NT2/D1 (cell line): ENCODE measurements around the gene NRF1.

Source experiments
- DNase-seq: peaks from one replicate; pipeline ENCODE4 v3.0.0-alpha.2; 2011; ENCODE audit warnings: low read depth, low spot score
- H3K27me3 ChIP-seq: 2 replicates; pipeline ENCODE4 v1.6.0; 2011; ENCODE audit warnings: mild to moderate bottlenecking; ENCODE audit not compliant: insufficient read length, insufficient read depth
- H3K36me3 ChIP-seq: 2 replicates; pipeline ENCODE4 v1.6.1; 2011; ENCODE audit warnings: mild to moderate bottlenecking, low read length, mixed read lengths; ENCODE audit not compliant: insufficient read depth, insufficient read length
- H3K4me1 ChIP-seq: 2 replicates; pipeline ENCODE4 v1.5.1; 2011; ENCODE audit not compliant: insufficient read depth, insufficient read length
- H3K4me3 ChIP-seq: 2 replicates; pipeline ENCODE4 v1.5.1; 2011; ENCODE audit warnings: low read depth; ENCODE audit not compliant: insufficient read length
- H3K9ac ChIP-seq: 2 replicates; pipeline ENCODE4 v1.6.0; 2011; ENCODE audit warnings: low read depth; ENCODE audit not compliant: insufficient read length
- H3K9me3 ChIP-seq: 2 replicates; pipeline ENCODE4 v1.5.1; 2011; ENCODE audit warnings: mild to moderate bottlenecking, low read length; ENCODE audit not compliant: insufficient read depth
- SUZ12 ChIP-seq: IDR thresholded peaks from 2 replicates; pipeline ENCODE4 v1.6.1; 2011; ENCODE audit not compliant: insufficient read length, insufficient read depth; ENCODE audit errors: extremely low read depth
- YY1 ChIP-seq: IDR thresholded peaks from 2 replicates; pipeline ENCODE4 v1.6.1; 2011; ENCODE audit not compliant: insufficient read length, insufficient read depth
- ZNF274 ChIP-seq: IDR thresholded peaks from 2 replicates; pipeline ENCODE4 v1.6.1; 2011; ENCODE audit warnings: mild to moderate bottlenecking, low read depth, low read length

NRF1 gene

GRCh38 chr7:129713544-129713943 is 102.0 kb downstream of the NRF1 start:
- H3K4me3 ChIP-seq: no peak overlapping the region
- H3K4me1 ChIP-seq: no peaks in the 10 kb centered on the region
- no peak overlapping the region for H3K9ac ChIP-seq
- TF ChIP-seq SUZ12 (no peak), ZNF274 (no peak), YY1 (no peak)
- no peaks in the 10 kb centered on the region for H3K27me3 ChIP-seq
- no peak for DNase-seq
- peaks cover 67% of the 10 kb centered on the region for H3K36me3 ChIP-seq
- H3K9me3 ChIP-seq: no peaks in the 10 kb centered on the region

GRCh38 chr7:129714514-129715063 is 103.1 kb downstream of the NRF1 start:
- no peak for TF ChIP-seq ZNF274
- no peak for TF ChIP-seq YY1
- no peak for TF ChIP-seq SUZ12
- DNase-seq: no peak
- Histone ChIP-seq H3K36me3 (peaks cover 65% of the 10 kb centered on the region), H3K4me3 (no peak overlapping the region), H3K27me3 (no peaks in the 10 kb centered on the region), H3K4me1 (no peaks in the 10 kb centered on the region), H3K9ac (no peak overlapping the region), H3K9me3 (no peaks in the 10 kb centered on the region)

- no peak overlapping the region for H3K9ac ChIP-seq
- H3K4me3 ChIP-seq: no peak overlapping the region
- peaks cover 55% of the 10 kb centered on the region for H3K36me3 ChIP-seq
- no peak for DNase-seq
- H3K4me1 ChIP-seq: no peaks in the 10 kb centered on the region
- H3K27me3 ChIP-seq: no peaks in the 10 kb centered on the region
- H3K9me3 ChIP-seq: no peaks in the 10 kb centered on the region
- TF ChIP-seq SUZ12: no peak
- TF ChIP-seq ZNF274: no peak
- TF ChIP-seq YY1: no peak
Observed at GRCh38 chr7:129719980-129720732, 108.6 kb downstream of the NRF1 start.

GRCh38 chr7:129721068-129721467 is 109.5 kb downstream of the NRF1 start:
- no peaks in the 10 kb centered on the region for H3K4me1 ChIP-seq
- H3K27me3 ChIP-seq: no peaks in the 10 kb centered on the region
- TF ChIP-seq YY1: no peak
- TF ChIP-seq SUZ12: no peak
- no peak overlapping the region for H3K9ac ChIP-seq
- H3K4me3 ChIP-seq: no peak overlapping the region
- DNase-seq: no peak
- H3K36me3 ChIP-seq: peaks cover 56% of the 10 kb centered on the region
- no peaks in the 10 kb centered on the region for H3K9me3 ChIP-seq

GRCh38 chr7:129723679-129724078 is 112.2 kb downstream of the NRF1 start:
- Histone ChIP-seq H3K4me1 (no peaks in the 10 kb centered on the region), H3K27me3 (no peaks in the 10 kb centered on the region), H3K9me3 (no peaks in the 10 kb centered on the region), H3K36me3 (peaks cover 58% of the 10 kb centered on the region), H3K4me3 (no peak overlapping the region), H3K9ac (no peak overlapping the region)
- TF ChIP-seq ZNF274 (no peak), SUZ12 (no peak), YY1 (no peak)
- no peak for DNase-seq

- H3K9me3 ChIP-seq: no peaks in the 10 kb centered on the region
- no peak for DNase-seq
- H3K9ac ChIP-seq: no peak overlapping the region
- TF ChIP-seq YY1 (no peak), ZNF274 (no peak), SUZ12 (no peak)
- H3K36me3 ChIP-seq: peaks cover 57% of the 10 kb centered on the region
- no peaks in the 10 kb centered on the region for H3K27me3 ChIP-seq
- H3K4me3 ChIP-seq: no peak overlapping the region
- no peaks in the 10 kb centered on the region for H3K4me1 ChIP-seq
Observed at GRCh38 chr7:129724796-129725195, 113.3 kb downstream of the NRF1 start.

GRCh38 chr7:129728875-129729467 is 117.5 kb downstream of the NRF1 start:
- peaks cover 43% of the 10 kb centered on the region for H3K36me3 ChIP-seq
- H3K9me3 ChIP-seq: no peaks in the 10 kb centered on the region
- H3K9ac ChIP-seq: no peak overlapping the region
- TF ChIP-seq SUZ12 (no peak), ZNF274 (no peak), YY1 (no peak)
- no peak for DNase-seq
- H3K4me3 ChIP-seq: no peak overlapping the region
- H3K27me3 ChIP-seq: no peaks in the 10 kb centered on the region
- no peaks in the 10 kb centered on the region for H3K4me1 ChIP-seq
